HCT116 (cell line): ENCODE measurements around the gene ITGA7.

ENCODE experiments used
- CEBPB ChIP-seq: IDR thresholded peaks from 2 replicates; pipeline ENCODE4 v1.6.1; 2012; ENCODE audit warnings: low read depth
- CTCF ChIP-seq, 3 experiments: fragments of 200-600 bp in 1 of 3; sonication (generic) in 1 of 3; IDR thresholded peaks in 2 of 3; conservative IDR thresholded peaks in 1 of 3; 2 replicates each; pipeline ENCODE4 v1.5.1; 2012 to 2017; ENCODE audit warnings: low read depth in 2 of 3, low read length in 2 of 3, antibody characterized with exemption in 1 of 3, borderline replicate concordance in 1 of 3, control low read depth in 1 of 3, mild to moderate bottlenecking in 1 of 3, mixed read lengths in 1 of 3, mixed run types in 1 of 3, moderate library complexity in 1 of 3; ENCODE audit not compliant: insufficient read depth in 1 of 3
- POLR2A ChIP-seq: IDR thresholded peaks from 2 replicates; pipeline ENCODE4 v1.7.0; 2011; ENCODE audit warnings: borderline replicate concordance; ENCODE audit not compliant: insufficient read depth, insufficient read length; ENCODE audit errors: extremely low read depth
- RAD21 ChIP-seq: IDR thresholded peaks from 2 replicates; pipeline ENCODE4 v1.6.1; 2012; ENCODE audit warnings: low read depth, mild to moderate bottlenecking
- REST ChIP-seq: IDR thresholded peaks from 2 replicates; pipeline ENCODE4 v1.6.1; 2012; ENCODE audit warnings: low read depth

- TF ChIP-seq CTCF (IDR thresholded peaks at IDR 0.05 in 2 of 3, conservative IDR thresholded peaks at IDR 0.05 in 1 of 3; ENCODE audit: borderline replicate concordance in 1 of 3, insufficient read depth in 1 of 3, low read depth in 2 of 3, low read length in 2 of 3) (no peak), POLR2A (no peak), REST (no peak), RAD21 (no peak), CEBPB (no peak)
These were observed 44.3 kb downstream of the ITGA7 start for GRCh38 chr12:55663391-55663790.
